Medulla oblongata (tissue), 1 donor: ENCODE results near the gene GIMD1.

Experiments used
- DNase-seq: peaks from one replicate; pipeline ENCODE4 v3.0.0-alpha.2; 2015; ENCODE audit errors: extremely low spot score

GIMD1 gene

GRCh38 chr4:106315476-106315967, 53.1 kb downstream of the GIMD1 start:
- peak; percentile 14 for DNase-seq

GRCh38 chr4:106314960-106315359, 53.6 kb downstream of the GIMD1 start:
- no peak for DNase-seq

- no peak for DNase-seq
These were observed 55.5 kb downstream of the GIMD1 start for GRCh38 chr4:106312997-106313522.

GRCh38 chr4:106312377-106312776, 56.2 kb downstream of the GIMD1 start:
- no peak for DNase-seq
